AG08395 (cell line): ENCODE results near the gene FANCM.

Source experiments
- DNase-seq: peaks from one replicate; pipeline ENCODE4 v3.0.0; 2012; ENCODE audit warnings: mixed read lengths, low spot score

Gene FANCM, protein sequence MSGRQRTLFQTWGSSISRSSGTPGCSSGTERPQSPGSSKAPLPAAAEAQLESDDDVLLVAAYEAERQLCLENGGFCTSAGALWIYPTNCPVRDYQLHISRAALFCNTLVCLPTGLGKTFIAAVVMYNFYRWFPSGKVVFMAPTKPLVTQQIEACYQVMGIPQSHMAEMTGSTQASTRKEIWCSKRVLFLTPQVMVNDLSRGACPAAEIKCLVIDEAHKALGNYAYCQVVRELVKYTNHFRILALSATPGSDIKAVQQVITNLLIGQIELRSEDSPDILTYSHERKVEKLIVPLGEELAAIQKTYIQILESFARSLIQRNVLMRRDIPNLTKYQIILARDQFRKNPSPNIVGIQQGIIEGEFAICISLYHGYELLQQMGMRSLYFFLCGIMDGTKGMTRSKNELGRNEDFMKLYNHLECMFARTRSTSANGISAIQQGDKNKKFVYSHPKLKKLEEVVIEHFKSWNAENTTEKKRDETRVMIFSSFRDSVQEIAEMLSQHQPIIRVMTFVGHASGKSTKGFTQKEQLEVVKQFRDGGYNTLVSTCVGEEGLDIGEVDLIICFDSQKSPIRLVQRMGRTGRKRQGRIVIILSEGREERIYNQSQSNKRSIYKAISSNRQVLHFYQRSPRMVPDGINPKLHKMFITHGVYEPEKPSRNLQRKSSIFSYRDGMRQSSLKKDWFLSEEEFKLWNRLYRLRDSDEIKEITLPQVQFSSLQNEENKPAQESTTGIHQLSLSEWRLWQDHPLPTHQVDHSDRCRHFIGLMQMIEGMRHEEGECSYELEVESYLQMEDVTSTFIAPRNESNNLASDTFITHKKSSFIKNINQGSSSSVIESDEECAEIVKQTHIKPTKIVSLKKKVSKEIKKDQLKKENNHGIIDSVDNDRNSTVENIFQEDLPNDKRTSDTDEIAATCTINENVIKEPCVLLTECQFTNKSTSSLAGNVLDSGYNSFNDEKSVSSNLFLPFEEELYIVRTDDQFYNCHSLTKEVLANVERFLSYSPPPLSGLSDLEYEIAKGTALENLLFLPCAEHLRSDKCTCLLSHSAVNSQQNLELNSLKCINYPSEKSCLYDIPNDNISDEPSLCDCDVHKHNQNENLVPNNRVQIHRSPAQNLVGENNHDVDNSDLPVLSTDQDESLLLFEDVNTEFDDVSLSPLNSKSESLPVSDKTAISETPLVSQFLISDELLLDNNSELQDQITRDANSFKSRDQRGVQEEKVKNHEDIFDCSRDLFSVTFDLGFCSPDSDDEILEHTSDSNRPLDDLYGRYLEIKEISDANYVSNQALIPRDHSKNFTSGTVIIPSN (N-terminal part only)

DNA sequence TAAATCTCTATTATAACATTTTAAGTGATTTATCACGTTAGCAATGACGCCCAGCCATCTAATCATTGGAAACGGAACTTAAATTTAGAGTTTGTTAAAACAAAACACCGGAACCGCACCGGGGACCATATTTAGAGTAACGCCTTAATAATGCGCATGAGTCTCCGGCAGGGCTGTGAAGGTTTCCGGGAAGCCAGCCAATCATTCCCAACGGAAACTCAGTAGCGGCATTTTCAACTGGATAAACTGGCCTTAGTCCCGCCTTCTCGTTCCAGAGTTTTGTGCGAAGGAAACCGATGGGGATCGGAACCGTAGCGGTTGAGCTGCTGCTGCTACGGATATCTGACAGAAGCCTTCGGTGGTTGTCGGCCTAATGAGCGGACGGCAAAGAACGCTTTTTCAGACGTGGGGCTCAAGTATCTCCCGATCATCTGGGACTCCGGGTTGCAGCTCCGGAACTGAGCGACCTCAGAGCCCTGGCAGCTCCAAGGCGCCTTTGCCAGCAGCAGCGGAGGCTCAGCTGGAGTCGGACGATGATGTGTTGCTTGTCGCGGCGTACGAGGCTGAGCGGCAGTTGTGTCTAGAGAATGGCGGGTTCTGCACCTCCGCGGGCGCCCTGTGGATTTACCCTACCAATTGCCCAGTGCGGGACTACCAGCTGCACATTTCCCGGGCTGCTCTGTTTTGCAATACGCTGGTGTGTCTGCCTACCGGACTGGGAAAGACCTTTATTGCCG, at the start of gene FANCM:
TSS of gene FANCM (plus strand) at position 272 of the 737 bp plus-strand sequence. CDS start at position 374, 102 bp downstream.
- peak; percentile 96 for DNase-seq

DNA sequence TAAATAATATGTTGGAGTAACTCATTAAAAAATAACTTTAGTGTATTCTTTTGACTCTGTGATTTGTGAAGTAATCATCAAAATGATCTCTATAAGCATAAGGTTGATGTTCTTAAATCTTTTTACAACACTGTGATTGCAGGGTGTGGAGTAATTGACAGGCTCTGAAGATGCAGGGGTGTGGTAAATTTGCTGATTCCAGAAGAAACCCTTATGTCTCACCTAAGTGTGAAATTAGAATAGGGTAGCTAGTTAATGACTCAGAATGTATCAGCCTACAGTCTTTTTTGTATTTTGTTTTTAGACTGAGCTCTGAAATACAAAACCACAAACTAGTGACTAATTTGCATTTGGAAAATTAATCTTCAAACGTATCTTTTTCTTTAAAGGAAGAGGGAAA, 45.9 kb upstream of the FANCM start:
- peak; percentile 39 for DNase-seq

DNA sequence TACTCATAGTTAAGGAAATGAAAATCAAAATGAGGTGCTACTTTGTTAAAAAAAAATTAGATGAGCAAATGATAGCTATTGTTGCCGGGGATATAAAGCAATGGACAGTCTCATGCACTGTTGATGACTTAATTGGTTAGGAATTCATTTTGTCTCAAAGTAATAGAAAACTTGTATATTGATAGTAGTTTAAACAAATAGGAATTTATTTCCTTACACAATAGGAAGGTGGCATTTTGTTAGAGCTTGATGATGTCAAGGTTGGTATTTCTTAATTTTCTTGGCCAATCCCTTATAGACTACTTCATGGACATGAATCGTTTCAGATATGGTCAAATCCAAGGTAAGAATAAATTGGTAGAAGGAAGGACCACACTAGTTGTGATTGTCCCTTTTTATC, 44.0 kb upstream of the FANCM start:
- DNase-seq, result peak; percentile 25

DNA sequence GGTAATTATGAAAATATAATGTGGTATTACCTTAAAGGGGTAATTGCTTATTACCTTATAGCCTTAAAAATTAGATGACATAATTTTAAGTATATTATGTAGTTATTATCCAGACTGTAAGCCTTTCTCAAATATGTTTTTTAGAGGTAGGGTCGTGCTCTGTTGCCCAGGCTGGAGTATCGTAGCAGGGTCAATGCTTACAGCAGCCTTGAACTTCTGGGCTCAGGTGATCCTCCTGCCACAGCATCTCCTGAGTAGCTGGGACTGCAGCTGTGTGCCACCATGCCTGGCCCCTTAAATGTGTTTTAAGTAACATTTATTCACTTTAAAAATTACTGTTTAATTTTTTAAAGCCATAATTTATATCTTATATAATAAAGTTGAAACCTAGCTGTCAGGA, 41.5 kb upstream of the FANCM start:
- no peak for DNase-seq

DNA sequence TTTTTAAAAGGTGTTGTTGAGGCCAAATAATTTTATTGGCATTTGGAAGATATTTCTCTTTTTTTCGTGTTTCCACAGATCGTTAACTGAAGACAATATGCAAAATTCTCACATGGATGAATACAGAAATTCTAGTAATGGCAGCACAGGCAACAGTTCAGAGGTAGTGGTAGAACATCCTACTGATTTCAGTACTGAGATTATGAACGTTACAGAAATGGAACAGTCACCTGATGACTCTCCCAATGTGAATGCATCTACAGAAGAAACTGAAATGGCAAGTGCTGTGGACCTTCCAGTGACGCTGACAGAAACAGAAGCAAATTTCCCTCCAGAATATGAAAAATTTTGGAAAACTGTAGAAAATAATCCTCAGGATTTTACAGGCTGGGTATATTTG, 40.6 kb upstream of the FANCM start:
- DNase-seq, result no peak

DNA sequence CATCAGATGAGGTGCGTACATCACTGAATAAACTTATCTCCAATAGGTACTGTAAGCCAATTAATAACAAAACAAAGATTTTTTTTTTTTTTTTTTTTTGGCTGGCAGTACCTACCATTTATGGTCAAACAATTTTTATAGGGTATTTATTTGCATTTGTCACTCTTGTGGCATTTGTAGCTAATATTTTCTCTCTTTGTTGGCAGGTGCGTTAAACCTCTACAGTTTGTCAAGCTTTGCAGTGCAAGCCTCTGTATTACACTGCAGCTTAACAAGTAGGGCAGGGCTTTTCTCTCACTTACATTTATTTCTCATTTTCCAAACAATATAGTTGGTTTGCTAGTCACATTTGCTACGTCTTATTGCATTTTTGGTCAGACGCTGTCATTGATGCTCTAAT, 39.5 kb upstream of the FANCM start:
- DNase-seq, result no peak

DNA sequence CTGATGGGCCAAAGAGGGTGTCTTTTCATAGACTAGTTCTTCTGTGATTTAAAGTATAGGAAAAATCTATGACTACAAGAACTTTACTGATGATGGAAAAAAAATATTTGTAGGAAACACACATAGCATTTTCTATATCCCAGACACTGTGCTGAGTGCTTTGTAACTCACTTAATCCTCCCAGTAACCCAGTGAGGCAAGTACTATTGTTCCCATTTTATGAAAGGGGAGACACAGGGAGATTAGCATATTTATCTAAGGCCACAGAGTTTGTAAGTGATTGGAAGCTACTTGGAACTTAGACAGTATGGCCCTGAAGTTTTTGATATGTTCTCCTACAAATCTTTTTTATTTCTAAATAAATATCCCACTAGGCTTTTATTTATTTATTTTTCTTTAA, 31.9 kb upstream of the FANCM start:
- no peak for DNase-seq

DNA sequence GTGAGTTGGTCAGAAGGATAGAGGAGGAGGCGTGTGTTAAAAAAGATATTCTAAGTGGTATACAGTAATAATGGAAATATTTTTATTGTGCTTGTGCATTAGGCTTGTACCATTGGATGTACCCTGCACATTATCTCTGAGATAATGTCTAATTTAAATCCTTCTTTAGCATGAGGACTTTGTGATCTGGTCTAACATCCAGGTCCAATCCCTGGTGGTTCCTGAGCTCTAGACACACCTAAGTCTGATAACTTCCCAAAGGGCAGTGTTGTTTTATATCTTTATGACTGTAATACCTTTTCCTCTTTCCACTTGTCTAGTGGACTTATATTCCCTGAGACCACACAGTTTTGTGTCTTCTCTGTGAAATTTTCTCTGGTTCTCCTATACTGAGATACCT, 31.2 kb upstream of the FANCM start:
- no peak for DNase-seq

DNA sequence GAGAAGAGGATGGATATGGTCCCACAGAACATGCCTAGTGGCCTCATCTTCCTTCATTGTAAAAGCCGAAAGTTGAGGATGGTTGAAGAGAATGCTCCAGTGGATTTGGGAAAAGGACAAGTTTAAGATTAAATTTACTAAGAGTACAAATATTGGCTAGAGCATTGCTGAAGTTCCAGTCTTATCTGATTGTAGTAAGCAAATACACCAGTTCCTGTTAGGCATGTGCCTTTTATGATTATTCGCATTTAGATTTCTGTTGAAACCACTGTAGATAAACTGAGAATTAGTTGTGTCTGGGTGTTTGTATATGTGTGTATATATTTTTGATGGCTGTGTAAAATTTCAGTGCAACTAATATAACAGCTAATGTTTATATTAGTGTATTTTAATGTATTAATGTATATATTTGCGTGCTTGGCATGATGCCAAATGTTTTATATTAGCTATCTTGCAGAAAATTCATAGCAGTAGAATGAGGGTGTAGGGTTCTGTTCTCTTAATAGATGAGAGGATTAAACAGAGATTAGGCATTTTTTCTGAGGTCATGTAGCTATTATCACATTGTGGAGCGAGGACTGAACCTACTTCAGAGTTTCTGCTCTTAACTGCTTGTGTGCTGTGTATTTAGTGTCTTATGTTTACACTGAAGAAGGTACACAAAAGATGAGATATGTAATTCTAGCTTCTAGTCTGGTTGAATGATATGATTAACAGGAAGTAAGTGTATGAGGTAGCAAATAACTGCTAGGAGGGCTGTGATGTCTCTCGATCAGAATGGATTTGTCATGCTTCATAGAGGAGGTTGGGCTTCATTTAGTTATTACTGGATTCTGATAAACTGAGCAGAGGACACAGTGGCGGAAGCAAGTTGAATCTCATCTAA, 22.6 kb upstream of the FANCM start:
- DNase-seq, result no peak

DNA sequence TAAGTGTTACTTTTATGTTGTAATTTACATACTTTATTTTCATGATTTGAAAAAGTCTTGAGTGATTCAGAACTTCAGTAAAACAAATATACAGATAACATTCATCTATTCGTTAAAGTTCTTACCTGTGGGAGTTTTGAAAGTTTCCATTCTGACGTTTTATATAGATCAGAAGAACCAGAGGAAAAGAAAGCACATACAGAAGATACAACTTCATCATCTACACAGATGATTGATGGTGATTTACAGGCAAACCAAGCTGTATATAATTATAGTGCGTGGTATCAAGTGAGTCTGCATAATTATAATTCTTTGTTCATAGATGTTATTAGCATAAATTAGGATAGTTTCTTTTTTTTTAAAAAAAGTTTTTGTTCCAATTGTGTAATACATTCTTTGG, 21.4 kb upstream of the FANCM start:
- no peak for DNase-seq

DNA sequence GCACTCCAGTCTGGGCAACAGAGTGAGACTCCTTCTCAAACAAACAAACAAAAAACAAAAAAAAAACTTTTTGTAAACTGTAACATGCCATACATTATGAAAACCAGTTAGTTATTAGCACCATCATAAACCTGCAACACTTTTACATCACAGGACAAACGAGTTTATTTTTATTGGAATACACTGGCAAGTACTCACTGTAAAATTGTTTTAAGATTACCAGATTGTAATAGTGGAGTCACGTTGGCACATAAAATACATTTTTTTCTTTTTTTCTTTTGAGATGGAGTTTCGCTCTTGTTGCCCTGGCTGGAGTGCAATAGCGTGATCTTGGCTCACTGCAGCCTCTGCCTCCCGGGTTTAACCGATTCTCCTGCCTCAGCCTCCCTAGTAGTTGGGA, 17.1 kb upstream of the FANCM start:
- no peak for DNase-seq

DNA sequence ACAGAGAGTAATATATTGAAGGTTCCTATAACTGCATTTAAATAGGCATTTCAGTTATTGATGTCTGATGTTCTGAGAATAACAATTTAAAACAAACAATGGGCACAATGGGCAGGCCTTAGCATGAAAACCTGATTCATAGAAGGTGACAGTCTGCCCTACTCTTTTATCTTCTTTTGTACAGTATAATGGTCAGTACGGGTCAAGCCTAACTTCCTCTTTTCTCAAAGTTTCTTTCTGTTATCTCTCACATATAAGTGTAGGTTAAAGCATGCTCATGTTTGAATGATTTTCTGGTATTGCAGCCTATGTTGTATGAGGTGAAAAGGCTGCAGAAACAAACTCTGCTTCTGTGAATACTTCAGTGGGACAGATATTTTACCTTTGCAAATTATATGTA, 15.6 kb upstream of the FANCM start:
- DNase-seq, result no peak

DNA sequence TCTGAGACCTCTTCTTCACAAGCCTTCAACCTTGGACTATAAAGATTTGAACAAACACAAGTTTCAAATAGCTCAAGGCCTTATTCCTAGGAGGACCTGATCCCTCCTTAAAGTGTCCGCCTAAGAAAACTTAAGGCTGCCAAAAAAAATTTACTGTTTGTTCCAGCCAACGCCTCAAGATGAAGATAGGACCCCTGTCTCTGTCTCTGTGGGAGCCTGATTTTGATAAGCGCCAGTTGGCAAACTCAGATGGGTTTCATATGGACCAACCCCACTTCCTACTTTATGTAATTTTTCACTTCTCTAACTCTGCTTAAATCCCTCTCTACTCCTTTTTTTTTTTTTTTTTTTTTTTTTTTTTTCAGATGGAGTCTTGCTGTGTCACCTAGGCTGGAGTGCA, 12.5 kb upstream of the FANCM start:
- no peak for DNase-seq

DNA sequence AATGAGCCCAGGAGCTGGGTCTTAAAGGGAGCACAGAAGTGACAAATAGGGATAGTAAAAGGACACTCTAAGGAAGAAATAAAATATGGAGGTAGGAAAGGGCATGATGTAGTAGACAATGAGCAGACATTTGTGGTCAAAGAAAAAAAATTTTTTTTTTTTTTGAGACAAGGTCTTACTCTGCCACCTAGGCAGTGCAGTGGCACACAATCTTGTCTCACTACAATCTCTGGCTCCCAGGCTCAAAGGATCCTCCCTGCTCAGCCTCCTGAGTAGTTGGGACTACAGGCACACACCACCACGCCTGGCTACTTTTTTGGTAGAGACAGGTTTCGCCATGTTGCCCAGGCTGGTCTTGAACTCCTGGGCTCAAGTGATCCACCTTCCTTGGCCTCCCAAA, 10.0 kb upstream of the FANCM start:
- DNase-seq, result no peak

DNA sequence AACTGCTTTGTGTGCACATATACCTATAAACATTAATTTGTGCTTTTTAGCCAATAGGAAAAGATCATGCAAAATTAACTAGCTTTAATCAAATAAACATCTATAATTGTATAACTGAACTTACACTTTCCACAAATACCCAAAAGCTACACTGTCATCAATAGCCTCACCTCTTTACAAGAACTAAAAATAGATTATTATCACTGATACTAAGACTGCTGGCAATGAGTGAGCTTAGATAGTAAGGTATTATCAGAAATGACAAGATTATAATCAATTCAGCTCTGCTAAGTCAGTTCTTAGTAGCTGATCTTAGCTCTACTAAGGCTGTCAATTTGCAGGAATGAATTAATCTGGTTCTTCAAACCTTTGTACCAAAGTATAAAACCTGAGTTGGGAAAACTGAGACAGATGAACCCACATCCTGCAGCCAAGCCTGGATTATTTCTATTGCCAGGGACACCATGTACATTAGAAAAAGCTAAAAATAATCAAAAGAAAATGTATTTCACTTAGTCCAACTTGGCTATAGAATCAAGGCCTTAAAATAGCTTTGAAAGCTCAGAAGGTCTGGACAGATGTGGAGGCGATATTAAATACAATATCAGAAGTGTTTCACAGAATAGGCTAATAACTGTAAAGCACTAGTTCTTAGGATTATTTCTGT, 6.6 kb upstream of the FANCM start:
- no peak for DNase-seq

DNA sequence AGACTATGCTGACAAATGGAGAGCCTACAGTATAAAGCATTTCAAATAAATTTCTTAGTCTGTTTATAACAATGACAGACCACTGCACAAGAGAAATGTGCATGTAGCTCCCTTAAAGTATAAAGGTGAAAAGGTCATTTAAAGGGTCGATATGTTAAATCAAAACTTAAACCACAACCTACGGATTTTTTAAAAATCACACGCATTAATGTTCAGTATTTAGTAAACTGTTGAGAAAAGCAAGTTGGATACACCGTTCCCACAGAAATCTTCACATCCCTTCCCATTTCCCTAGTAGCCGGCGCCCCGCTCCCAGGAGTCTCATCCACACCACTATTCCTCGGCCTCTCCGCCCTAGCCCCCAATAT, 2.1 kb upstream of the FANCM start:
- DNase-seq, result no peak

DNA sequence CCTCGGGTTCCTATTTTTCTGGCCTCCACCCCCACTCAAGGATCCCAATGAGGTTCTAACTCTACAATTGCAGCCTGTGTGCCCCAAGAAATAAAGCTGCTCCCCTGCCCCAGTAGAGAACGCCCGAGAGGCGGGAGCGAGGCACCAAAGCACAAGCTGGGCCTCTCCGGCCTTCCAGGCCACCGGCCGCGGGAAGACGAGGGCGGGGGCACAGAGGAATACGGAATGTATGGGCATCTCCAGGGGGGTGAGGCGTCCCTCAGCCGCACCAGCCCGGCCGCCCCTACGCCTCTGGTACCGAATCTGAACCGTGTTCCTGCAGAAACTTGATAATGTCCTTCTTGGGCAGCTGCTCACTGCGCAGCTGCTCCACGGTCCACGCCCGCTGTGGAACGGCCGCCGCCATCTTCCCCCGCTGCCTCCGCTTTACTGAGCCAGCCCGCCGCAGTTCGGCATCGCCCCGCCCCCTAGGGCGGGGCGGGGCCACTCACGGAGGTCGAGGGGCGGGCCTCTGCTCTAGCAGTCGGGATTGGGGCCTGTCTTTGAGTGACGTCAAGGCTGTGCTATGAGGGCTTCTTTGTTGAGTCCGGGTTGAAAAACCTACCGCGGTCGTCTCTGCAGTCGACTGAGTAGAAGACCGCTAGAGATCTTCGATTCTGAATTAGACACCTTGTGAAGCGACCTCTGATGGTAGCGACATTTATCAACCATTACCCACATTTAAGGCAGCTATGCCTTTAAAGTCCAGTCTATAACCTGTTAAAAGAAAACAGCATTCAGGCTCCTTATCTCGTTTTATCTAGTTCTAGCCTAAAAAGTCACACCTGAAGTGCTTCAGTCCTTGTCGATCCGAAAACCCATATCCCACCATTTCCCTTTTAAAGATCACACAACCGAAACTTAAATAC, 1.4 kb upstream of the FANCM start, which contains the start of gene FKBP3:
TSS of gene FKBP3 (minus strand) at position 431 of the 908 bp plus-strand sequence. CDS start at position 406, 25 bp downstream.
- peak; percentile 99 for DNase-seq

DNA sequence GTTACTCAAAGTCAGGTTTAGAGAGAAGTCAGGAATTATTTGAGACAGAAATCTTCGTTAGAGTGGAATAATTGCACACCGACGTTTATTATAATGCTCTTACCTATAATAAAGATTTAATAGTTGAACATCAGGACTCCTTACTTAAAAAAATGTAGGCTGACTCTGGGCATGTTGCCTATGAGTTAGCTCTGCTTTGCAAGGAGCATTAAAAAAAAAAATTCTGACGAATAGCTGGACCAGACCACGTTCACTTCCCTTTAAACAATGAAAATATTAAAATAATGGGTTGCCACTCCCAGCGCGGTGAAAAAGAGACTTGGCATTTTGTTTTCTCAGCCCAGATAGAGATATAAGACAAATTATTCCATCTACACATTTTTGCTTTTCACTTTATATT, 574 bp upstream of the FANCM start:
- no peak for DNase-seq

DNA sequence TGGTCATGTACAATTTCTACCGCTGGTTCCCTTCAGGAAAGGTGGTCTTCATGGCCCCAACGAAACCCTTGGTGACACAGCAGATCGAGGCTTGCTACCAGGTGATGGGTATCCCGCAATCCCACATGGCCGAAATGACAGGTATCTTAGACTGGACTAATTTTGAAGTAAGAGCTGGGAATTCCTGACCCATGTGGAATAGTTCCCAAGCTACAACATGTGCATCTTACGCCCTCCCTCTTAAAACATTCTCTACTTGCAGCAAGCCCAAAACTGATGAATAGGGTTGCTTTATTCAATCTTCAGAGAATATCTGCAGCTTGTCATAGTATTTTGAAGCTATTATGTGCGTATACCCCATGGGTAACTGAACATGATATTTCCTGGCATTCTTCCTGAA, 669 bp downstream of the FANCM start:
- no peak for DNase-seq
